Adrenal gland (tissue), 19 donors: ENCODE results near the gene ZNF800. TPM values are rescaled to one million over a fixed set of nuclear protein-coding genes. Genes with fewer than 3 reads are reported as not detected.

Experiments
- DNase-seq, 7 donors: peaks; one replicate each; pipeline ENCODE4 v3.0.0-alpha.2; 2019 to 2020
- H3K27ac ChIP-seq, 5 donors: fragments of 200-600 bp; sonication (generic) in 4 of 5; 1 replicate in 3 of 5; 2 replicates in 2 of 5; pipeline versions ENCODE4 v1.5.1 to v1.8.0; 2016 to 2020; ENCODE audit warnings: mild to moderate bottlenecking in 1 of 5
- H3K27me3 ChIP-seq: fragments of 200-600 bp; 2 replicates; pipeline ENCODE4 v1.8.0; 2021
- H3K36me3 ChIP-seq, 2 donors: fragments of 200-600 bp; replicated peaks in 1 of 2; 1 replicate in 1 of 2; 2 replicates in 1 of 2; pipeline versions ENCODE4 v1.5.1 to v1.8.0; 2018 to 2022
- H3K4me1 ChIP-seq, 2 donors: fragments of 200-600 bp; replicated peaks in 1 of 2; 1 replicate in 1 of 2; 2 replicates in 1 of 2; pipeline versions ENCODE4 v1.5.1 to v1.8.0; 2018 to 2021
- H3K4me3 ChIP-seq, 4 donors: fragments of 200-600 bp; sonication (generic) in 3 of 4; one replicate each; pipeline ENCODE4 v1.5.1; 2016 to 2018
- H3K9me3 ChIP-seq, 3 donors: fragments of 200-600 bp; sonication (generic) in 1 of 3; replicated peaks in 1 of 3; 1 replicate in 2 of 3; 2 replicates in 1 of 3; pipeline versions ENCODE4 v1.5.1 to v1.8.0; 2016 to 2021
- CTCF ChIP-seq, 6 experiments: fragments of 450-650 bp in 4 of 6; fragments of 200-600 bp in 2 of 6; sonication (generic) in 1 of 6; IDR thresholded peaks; 1 replicate in 5 of 6; 2 replicates in 1 of 6; pipeline versions ENCODE4 v1.5.1 to v1.8.0; 2016 to 2021; ENCODE audit warnings: antibody characterized with exemption in 6 of 6, mild to moderate bottlenecking in 2 of 6, moderate library complexity in 1 of 6
- POLR2A ChIP-seq, 2 donors: fragments of 450-650 bp; IDR thresholded peaks; one replicate each; pipeline ENCODE4 v1.6.1; 2017; ENCODE audit warnings: antibody characterized with exemption in 2 of 2, mild to moderate bottlenecking in 2 of 2, moderate library complexity in 1 of 2
- WGBS, 4 donors: extraction: QIAGEN DNeasy Blood & Tissue Kit in 2 of 4; methylation state at CpG; one replicate each; pipeline versions ENCODE4 v1.1.5 to v1.1.7; 2013 to 2017; 5-methylcytosine and 5-hydroxymethylcytosine counted together
- intact Hi-C, 2 donors: fragments of 100-400 bp; cut with DNase I; formaldehyde crosslinking; loops; one replicate each; pipeline versions ENCODE4 v1.14.1 to v1.15.0; 2022 to 2023
- long read RNA-seq, 10 donors: library from polyadenylated mRNA in 3 of 10; unstranded in 2 of 10; stranded (forward) in 1 of 10; transcript quantifications; one replicate each; pipeline ENCODE4 v2.0.0 and lab custom pipeline, GENCODE V29; 2021 to 2026
- polyA plus RNA-seq, 3 donors: library from polyadenylated mRNA; stranded (reverse); fragments of 200-250 nt in 2 of 3; fragments of 350-450 nt in 1 of 3; fragmentation: Illumina TruSeq in 1 of 3; extraction: RNeasy Lipid Tissue Mini Kit (QIAGEN cat#74804) in 1 of 3; gene quantifications; one replicate each; pipeline ENCODE4 v1.2.3, GENCODE V29; 2013 to 2014
- total RNA-seq, 9 donors: library from RNA; depleted of rRNA in 4 of 9; stranded (reverse); fragments of >200 nt in 4 of 9; fragments of 120-200 nt in 1 of 9; fragmentation: NEBNext Ultra II Directional in 1 of 9; extraction: Animal tissue kit (Norgen Biotek cat#: 25700) in 1 of 9; gene quantifications; one replicate each; pipeline versions ENCODE4 v1.1.0 to v1.2.4, GENCODE V29; 2013 to 2023
- donor health status: healthy with polysubstance abuse.
- donor health status: Bipolar disorder and iron deficiency.
- donor health status: DM: yes; HTN: yes; CAD: no.
- donor health status: DM: no; HTN: no; CAD: no.
- donor health status: DM: no; HTN: no; CAD: no.
- donor health status: DM: yes; HTN: yes; CAD: no.

Gene ZNF800
- 10 to 100 TPM; 17.5 to 41.6 (median 29.8) TPM for total RNA-seq
- 10 to 100 TPM; 11.0 to 21.5 (median 15.4) TPM for polyA plus RNA-seq
- long read RNA-seq, donor 1: 0 reads
- long read RNA-seq, donor 2, full-length matches to known transcripts: 1 of 1 reads
- long read RNA-seq, donor 2, partial matches to known transcripts: 0 of 1 reads
- long read RNA-seq, donor 2, other reads (novel, unspliced or antisense): 0 of 1 reads
- long read RNA-seq, donor 3: 0 reads
- long read RNA-seq, donor 4, partial matches to known transcripts: 5 of 8 reads
- long read RNA-seq, donor 4, other reads (novel, unspliced or antisense): 1 of 8 reads
- long read RNA-seq, donor 5, full-length matches to known transcripts: 4 of 13 reads
- long read RNA-seq, donor 5, partial matches to known transcripts: 6 of 13 reads
- long read RNA-seq, donor 5, other reads (novel, unspliced or antisense): 3 of 13 reads
- long read RNA-seq, donor 6, partial matches to known transcripts: 4 of 9 reads
- long read RNA-seq, donor 6, other reads (novel, unspliced or antisense): 3 of 9 reads
- long read RNA-seq, donor 7, partial matches to known transcripts: 0 of 1 reads
- long read RNA-seq, donor 7, other reads (novel, unspliced or antisense): 0 of 1 reads
- long read RNA-seq, donor 8: 0 reads
- long read RNA-seq, donor 9, partial matches to known transcripts: 0 of 1 reads
- long read RNA-seq, donor 9, other reads (novel, unspliced or antisense): 0 of 1 reads
- long read RNA-seq, donor 10: 0 reads

- Histone ChIP-seq H3K4me1 (peaks cover 4 to 31% of the 10 kb centered on the region in 2 donors), H3K27ac (peak within 1 kb of the TSS; percentile 88 to 99 (median 96)), H3K9me3 (peaks cover 0 to 8% (median 0%) of the 10 kb centered on the region in 3 donors), H3K27me3 (no peaks in the 10 kb centered on the region), H3K36me3 (peaks cover 0 to 6% of the 10 kb centered on the region in 2 donors), H3K4me3 (peak within 1 kb of the TSS; percentile 73 to 98 (median 97))
- intact Hi-C loops: no loop called here
- WGBS, 4 donors: 0 to 1% (median 1%) methylated on average over 13 to 67 of the region's 67 CpGs
- peak; percentile 92 to 95 (median 93) for DNase-seq
- TF ChIP-seq CTCF (IDR thresholded peaks at IDR 0.05): no peak
- peak; percentile 88 to 93 for TF ChIP-seq POLR2A (IDR thresholded peaks at IDR 0.05)
Measured at GRCh38 chr7:127392566-127393367, at the start of gene ZNF800. TSS of gene ZNF800 (minus strand) at chr7:127392708. CDS start at chr7:127391557, 1,151 bp downstream.

- no peak for DNase-seq
- Histone ChIP-seq H3K27ac (no peak overlapping the region), H3K27me3 (no peaks in the 10 kb centered on the region), H3K36me3 (no peaks in the 10 kb centered on the region), H3K4me1 (no peaks in the 10 kb centered on the region), H3K9me3 (no peaks in the 10 kb centered on the region), H3K4me3 (no peak overlapping the region)
- 92 to 98% (median 95%) methylated on average over 2 of the region's 2 CpGs for WGBS, 4 donors
- no peak for TF ChIP-seq POLR2A (IDR thresholded peaks at IDR 0.05)
- TF ChIP-seq CTCF (IDR thresholded peaks at IDR 0.05): no peak
- intact Hi-C loops: no loop called here
Measured at GRCh38 chr7:127440206-127440605, 47.7 kb upstream of the ZNF800 start.

GRCh38 chr7:127438836-127439235 lies 46.3 kb upstream of the ZNF800 start:
- 61 to 69% (median 64%) methylated on average over 2 of the region's 2 CpGs for WGBS, 4 donors
- intact Hi-C loops: no loop called here
- Histone ChIP-seq H3K4me1 (no peaks in the 10 kb centered on the region), H3K27me3 (no peaks in the 10 kb centered on the region), H3K36me3 (no peaks in the 10 kb centered on the region), H3K4me3 (no peak overlapping the region), H3K27ac (no peak overlapping the region), H3K9me3 (no peaks in the 10 kb centered on the region)
- no peak for TF ChIP-seq CTCF (IDR thresholded peaks at IDR 0.05)
- TF ChIP-seq POLR2A (IDR thresholded peaks at IDR 0.05): no peak
- no peak for DNase-seq

- H3K9me3 ChIP-seq: no peaks in the 10 kb centered on the region
- no peak overlapping the region for H3K27ac ChIP-seq
- intact Hi-C loops: no loop called here
- TF ChIP-seq POLR2A (IDR thresholded peaks at IDR 0.05) (no peak), CTCF (IDR thresholded peaks at IDR 0.05) (no peak)
- no peak overlapping the region for H3K4me3 ChIP-seq
- H3K36me3 ChIP-seq: no peaks in the 10 kb centered on the region
- 48 to 71% (median 57%) methylated on average over 2 of the region's 2 CpGs for WGBS, 4 donors
- no peaks in the 10 kb centered on the region for H3K4me1 ChIP-seq
- no peak for DNase-seq
- H3K27me3 ChIP-seq: no peaks in the 10 kb centered on the region
Measured at GRCh38 chr7:127437837-127438236, 45.3 kb upstream of the ZNF800 start.
